Panc1 (cell line): ENCODE measurements around the gene HOXA7. TPM values are rescaled to one million over a fixed set of nuclear protein-coding genes. Genes with fewer than 3 reads are reported as not detected.

ENCODE experiments used
- ATAC-seq: fragments of 200-7000 bp; cut with Tn5 transposase; 2 replicates; pipeline ENCODE4 v1.9.1; 2020; ENCODE audit warnings: mild to moderate bottlenecking, moderate library complexity
- BruUV-seq: library from RNA; stranded (reverse); fragments of 400-500 nt; replicated peaks from 2 replicates; lab custom pipeline; 2021; lab: Mats Ljungman, UMichigan
- CTCF ChIA-PET: fragments of 300-600 bp; sonication (Branson Sonifier 250); formaldehyde crosslinking; loops from one replicate; lab custom pipeline; 2022; ENCODE audit warnings: antibody characterized with exemption; lab: Charles Lee
- POLR2A ChIA-PET: fragments of 300-600 bp; sonication (Branson Sonifier 250); formaldehyde crosslinking; loops from one replicate; lab custom pipeline; 2022; ENCODE audit warnings: antibody characterized with exemption; lab: Charles Lee
- DNase-seq: peaks from one replicate; pipeline ENCODE4 v3.0.0-alpha.2; 2010; ENCODE audit warnings: low read depth, low spot score
- H3K27ac ChIP-seq: 2 replicates; pipeline ENCODE4 v1.5.1; 2011; ENCODE audit warnings: mild to moderate bottlenecking, low read length, inconsistent platforms
- H3K27me3 ChIP-seq: fragments of 200-500 bp; sonication (Bioruptor generic); 2 replicates; pipeline ENCODE4 v1.6.0; 2014; ENCODE audit warnings: low read length, inconsistent platforms; ENCODE audit not compliant: control insufficient read depth, insufficient read depth
- H3K36me3 ChIP-seq: fragments of 200-500 bp; sonication (Bioruptor generic); 2 replicates; pipeline ENCODE4 v1.5.1; 2014; ENCODE audit warnings: inconsistent platforms, mild to moderate bottlenecking, low read length, moderate library complexity; ENCODE audit not compliant: control insufficient read depth, insufficient read depth
- H3K4me1 ChIP-seq: 2 replicates; pipeline ENCODE4 v1.5.1; 2011; ENCODE audit warnings: inconsistent platforms, mild to moderate bottlenecking, low read length, moderate library complexity; ENCODE audit not compliant: control insufficient read depth, insufficient read depth
- H3K4me3 ChIP-seq, 2 experiments: 2 replicates each; pipeline ENCODE4 v1.5.1; 2011 to 2012; ENCODE audit warnings: low read depth in 2 of 2, low read length in 2 of 2, mild to moderate bottlenecking in 2 of 2, inconsistent platforms in 1 of 2, moderate library complexity in 1 of 2
- H3K9me3 ChIP-seq: fragments of 200-500 bp; sonication (Bioruptor generic); 2 replicates; pipeline ENCODE4 v1.5.1; 2014; ENCODE audit warnings: low read depth, mild to moderate bottlenecking, inconsistent platforms, low read length, moderate library complexity; ENCODE audit not compliant: control insufficient read depth, insufficient read depth
- POLR2AphosphoS5 ChIP-seq: IDR thresholded peaks from 2 replicates; pipeline ENCODE4 v1.6.1; 2012; ENCODE audit warnings: mild to moderate bottlenecking, low read depth, low read length, moderate library complexity
- SIN3A ChIP-seq: IDR thresholded peaks from 2 replicates; pipeline ENCODE4 v1.6.1; 2012; ENCODE audit warnings: low read depth, mild to moderate bottlenecking, low read length, moderate library complexity, borderline replicate concordance; ENCODE audit not compliant: insufficient read depth
- TCF7L2 ChIP-seq: IDR thresholded peaks from 2 replicates; pipeline ENCODE4 v1.6.1; 2011; ENCODE audit warnings: mild to moderate bottlenecking, low read depth, low read length, inconsistent platforms
- in situ Hi-C: cut with HindIII; loops from 2 replicates; pipeline ENCODE4 v1.10.0; 2016; ENCODE audit warnings: low sequenced_read_pairs, low pct_unique_long_range_greater_than_20kb
- intact Hi-C: fragments of 100-400 bp; cut with micrococcal nuclease; formaldehyde crosslinking; loops from one replicate; pipeline ENCODE4 v1.10.0; 2022; ENCODE audit not compliant: unreplicated experiment
- total RNA-seq: library from RNA; stranded (reverse); gene quantifications from one replicate; pipeline ENCODE4 v1.2.1, GENCODE V29; 2021; ENCODE audit not compliant: unreplicated experiment
- TF ChIP-seq, protein P1 (sequence below): fragments of 450-650 bp; IDR thresholded peaks from 2 replicates; pipeline ENCODE4 v1.5.1; 2017; ENCODE audit warnings: mild to moderate bottlenecking
- TF ChIP-seq, protein P2 (sequence below), 2 experiments: IDR thresholded peaks; 2 replicates each; pipeline ENCODE4 v1.6.1; 2011 to 2012; ENCODE audit warnings: low read depth in 2 of 2, control low read depth in 1 of 2, low read length in 1 of 2, mild to moderate bottlenecking in 1 of 2, moderate library complexity in 1 of 2; ENCODE audit not compliant: insufficient read depth in 1 of 2

HOXA7 gene
- total RNA-seq, 1 experiment from 2014 or later: not detected

DNA sequence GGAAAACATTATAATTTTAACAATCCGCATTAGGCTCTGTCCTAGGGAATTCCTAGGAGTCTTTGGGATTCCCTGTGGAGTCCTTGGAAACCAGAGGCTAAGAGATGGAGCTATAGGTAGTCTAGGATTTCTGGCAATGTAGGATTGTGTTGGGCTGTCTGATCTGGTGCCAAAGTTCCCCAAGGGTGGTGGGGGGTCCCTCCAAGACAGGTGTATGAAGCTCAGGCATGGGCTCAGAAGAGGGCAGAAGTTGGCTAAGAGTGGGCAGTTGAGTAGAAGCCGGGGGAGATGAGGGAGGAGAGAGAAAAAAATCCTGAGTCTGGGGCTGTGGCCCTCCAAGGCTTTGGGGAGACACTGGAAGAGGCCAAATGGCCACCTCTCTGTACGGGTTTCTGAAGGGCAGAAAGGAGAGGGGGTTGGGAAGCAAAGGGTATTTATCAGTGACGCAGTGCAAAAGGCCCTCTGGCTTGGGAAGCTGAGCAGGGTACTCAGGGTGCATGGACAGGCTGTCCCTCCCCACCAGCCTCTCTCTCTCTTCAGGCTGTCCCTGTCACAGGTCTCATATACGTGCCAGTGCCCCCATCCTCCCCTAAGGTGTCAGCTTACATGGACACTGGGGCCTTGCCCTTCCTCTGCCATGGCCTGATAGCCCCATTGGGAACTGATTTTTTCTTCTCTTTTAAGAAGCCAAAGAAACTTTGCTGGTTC is 9.8 kb downstream of the HOXA7 start:
- intact Hi-C loops (no loop called here), in situ Hi-C loops (no loop called here)
- POLR2A ChIA-PET: no interaction called here
- DNase-seq: no peak
- CTCF ChIA-PET: no interaction called here
- TF ChIP-seq, protein P1, sequence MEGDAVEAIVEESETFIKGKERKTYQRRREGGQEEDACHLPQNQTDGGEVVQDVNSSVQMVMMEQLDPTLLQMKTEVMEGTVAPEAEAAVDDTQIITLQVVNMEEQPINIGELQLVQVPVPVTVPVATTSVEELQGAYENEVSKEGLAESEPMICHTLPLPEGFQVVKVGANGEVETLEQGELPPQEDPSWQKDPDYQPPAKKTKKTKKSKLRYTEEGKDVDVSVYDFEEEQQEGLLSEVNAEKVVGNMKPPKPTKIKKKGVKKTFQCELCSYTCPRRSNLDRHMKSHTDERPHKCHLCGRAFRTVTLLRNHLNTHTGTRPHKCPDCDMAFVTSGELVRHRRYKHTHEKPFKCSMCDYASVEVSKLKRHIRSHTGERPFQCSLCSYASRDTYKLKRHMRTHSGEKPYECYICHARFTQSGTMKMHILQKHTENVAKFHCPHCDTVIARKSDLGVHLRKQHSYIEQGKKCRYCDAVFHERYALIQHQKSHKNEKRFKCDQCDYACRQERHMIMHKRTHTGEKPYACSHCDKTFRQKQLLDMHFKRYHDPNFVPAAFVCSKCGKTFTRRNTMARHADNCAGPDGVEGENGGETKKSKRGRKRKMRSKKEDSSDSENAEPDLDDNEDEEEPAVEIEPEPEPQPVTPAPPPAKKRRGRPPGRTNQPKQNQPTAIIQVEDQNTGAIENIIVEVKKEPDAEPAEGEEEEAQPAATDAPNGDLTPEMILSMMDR: no peak
- TF ChIP-seq SIN3A: no peak
- TF ChIP-seq TCF7L2: no peak
- TF ChIP-seq POLR2AphosphoS5: no peak
- TF ChIP-seq, protein P2, sequence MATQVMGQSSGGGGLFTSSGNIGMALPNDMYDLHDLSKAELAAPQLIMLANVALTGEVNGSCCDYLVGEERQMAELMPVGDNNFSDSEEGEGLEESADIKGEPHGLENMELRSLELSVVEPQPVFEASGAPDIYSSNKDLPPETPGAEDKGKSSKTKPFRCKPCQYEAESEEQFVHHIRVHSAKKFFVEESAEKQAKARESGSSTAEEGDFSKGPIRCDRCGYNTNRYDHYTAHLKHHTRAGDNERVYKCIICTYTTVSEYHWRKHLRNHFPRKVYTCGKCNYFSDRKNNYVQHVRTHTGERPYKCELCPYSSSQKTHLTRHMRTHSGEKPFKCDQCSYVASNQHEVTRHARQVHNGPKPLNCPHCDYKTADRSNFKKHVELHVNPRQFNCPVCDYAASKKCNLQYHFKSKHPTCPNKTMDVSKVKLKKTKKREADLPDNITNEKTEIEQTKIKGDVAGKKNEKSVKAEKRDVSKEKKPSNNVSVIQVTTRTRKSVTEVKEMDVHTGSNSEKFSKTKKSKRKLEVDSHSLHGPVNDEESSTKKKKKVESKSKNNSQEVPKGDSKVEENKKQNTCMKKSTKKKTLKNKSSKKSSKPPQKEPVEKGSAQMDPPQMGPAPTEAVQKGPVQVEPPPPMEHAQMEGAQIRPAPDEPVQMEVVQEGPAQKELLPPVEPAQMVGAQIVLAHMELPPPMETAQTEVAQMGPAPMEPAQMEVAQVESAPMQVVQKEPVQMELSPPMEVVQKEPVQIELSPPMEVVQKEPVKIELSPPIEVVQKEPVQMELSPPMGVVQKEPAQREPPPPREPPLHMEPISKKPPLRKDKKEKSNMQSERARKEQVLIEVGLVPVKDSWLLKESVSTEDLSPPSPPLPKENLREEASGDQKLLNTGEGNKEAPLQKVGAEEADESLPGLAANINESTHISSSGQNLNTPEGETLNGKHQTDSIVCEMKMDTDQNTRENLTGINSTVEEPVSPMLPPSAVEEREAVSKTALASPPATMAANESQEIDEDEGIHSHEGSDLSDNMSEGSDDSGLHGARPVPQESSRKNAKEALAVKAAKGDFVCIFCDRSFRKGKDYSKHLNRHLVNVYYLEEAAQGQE (IDR thresholded peaks at IDR 0.05; ENCODE audit: insufficient read depth in 1 of 2, low read depth in 2 of 2, low read length in 1 of 2): no peak
- Histone ChIP-seq H3K27ac (no peak overlapping the region), H3K36me3 (no peaks in the 10 kb centered on the region), H3K27me3 (no peaks in the 10 kb centered on the region), H3K4me1 (peaks cover 25% of the 10 kb centered on the region), H3K9me3 (no peaks in the 10 kb centered on the region), H3K4me3 (no peak overlapping the region)
- BruUV-seq: no TSS peak
- no peak for ATAC-seq

DNA sequence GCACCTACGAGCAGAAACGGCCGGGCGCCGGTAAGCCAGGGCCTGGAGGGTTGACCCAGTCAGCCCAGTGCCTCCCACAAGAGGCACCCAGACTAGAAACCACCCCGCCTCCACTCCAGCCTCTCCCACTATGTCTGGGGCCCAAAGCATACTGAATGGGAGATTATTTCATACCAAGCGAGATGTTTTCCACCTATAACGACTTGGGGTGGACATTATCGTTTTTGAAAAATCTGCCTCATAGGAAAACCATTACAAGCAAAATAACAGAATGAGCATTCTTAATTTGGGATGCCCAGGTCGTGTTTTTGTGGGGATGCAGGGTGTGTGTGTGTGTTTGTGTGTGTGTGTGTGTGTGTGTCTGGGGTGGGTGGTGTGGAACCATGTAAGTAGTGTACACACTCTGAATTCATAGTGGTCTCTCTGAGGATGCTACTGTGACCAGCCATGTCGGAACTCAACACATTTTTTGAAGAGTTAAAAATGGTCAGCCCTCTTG is 10.5 kb downstream of the HOXA7 start:
- intact Hi-C loops (no loop called here), in situ Hi-C loops (no loop called here)
- Histone ChIP-seq H3K27me3 (no peaks in the 10 kb centered on the region), H3K27ac (no peak overlapping the region), H3K9me3 (no peaks in the 10 kb centered on the region), H3K4me1 (peaks cover 30% of the 10 kb centered on the region), H3K36me3 (no peaks in the 10 kb centered on the region), H3K4me3 (no peak overlapping the region)
- ChIA-PET CTCF (interaction anchor here (0.6 kb wide), 1 partner anchor 464 kb away, joined by 3 read pairs; no protein-coding TSS in a partner anchor), POLR2A (interaction anchor here (0.6 kb wide), 1 partner anchor 343 kb away, joined by 3 read pairs; no protein-coding TSS in a partner anchor)
- ATAC-seq (no peak), DNase-seq (no peak)
- BruUV-seq: no TSS peak
- TF ChIP-seq, protein P2 (IDR thresholded peaks at IDR 0.05; ENCODE audit: insufficient read depth in 1 of 2, low read depth in 2 of 2, low read length in 1 of 2): no peak
- no peak for TF ChIP-seq TCF7L2
- TF ChIP-seq SIN3A: no peak
- TF ChIP-seq, protein P1: no peak
- TF ChIP-seq POLR2AphosphoS5: no peak
